UCSD-AML1 (cell line): ENCODE measurements around the gene RAD51D.
"Not testable (repeated sequence)": the region's sequence is repeated elsewhere in the genome, so short reads cannot be mapped to it uniquely, and the experiment has no call there.

Experiments
- DNase-seq: peaks from one replicate; lab custom pipeline; 2025; ENCODE audit not compliant: unreplicated experiment; lab: John Stamatoyannopoulos, UW

The RAD51D gene

GRCh38 chr17:35069311-35069710 is 50.3 kb downstream of the RAD51D start:
- no peak for DNase-seq

GRCh38 chr17:35068249-35068648 is 51.4 kb downstream of the RAD51D start:
- no peak for DNase-seq

GRCh38 chr17:35065880-35066279 is 53.8 kb downstream of the RAD51D start:
- DNase-seq = no peak

- DNase-seq = no peak
Measured at GRCh38 chr17:35064516-35065215, 55.0 kb downstream of the RAD51D start.

DNA sequence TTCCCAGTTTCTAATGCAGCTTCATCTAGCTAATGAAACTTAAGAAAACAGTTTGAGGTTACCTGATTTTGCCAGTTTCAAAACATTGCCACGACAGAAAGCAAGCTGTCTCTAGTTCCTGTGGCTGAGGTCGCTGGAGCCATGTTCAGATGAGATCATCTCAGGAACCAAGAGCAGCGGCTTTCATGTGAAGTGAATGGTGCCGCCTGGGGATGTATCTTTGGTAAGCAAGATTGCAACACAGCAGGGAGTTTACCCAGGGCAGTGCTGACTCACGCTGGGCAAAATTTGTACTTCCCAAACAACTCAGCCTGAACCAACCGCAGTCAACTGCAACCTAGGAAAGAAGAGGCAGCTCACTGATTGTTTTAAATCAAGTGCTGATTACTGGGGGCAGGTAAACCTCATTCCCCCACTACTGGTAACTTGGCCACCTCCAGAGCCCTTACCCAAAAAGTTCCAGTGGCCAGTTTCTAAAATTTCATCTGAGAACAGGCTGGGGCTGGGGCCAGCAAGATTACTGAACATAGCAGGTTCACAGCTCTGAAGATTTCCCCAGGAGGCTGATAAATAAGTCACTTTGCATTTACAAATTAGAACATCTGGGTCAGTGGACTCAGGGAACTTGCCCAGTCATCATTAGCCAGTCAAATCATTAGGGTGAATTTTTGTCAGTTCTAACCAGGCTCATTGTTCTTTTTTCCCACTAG is 56.0 kb downstream of the RAD51D start, which contains the start of gene RFFL:
RFFL (minus strand) TSS at position 194 of the 710 bp plus-strand sequence. CDS start 37,154 bp downstream, outside the sequence.
- DNase-seq = peak; percentile 80

- DNase-seq = no peak
Measured at GRCh38 chr17:35062308-35062707, 57.4 kb downstream of the RAD51D start.

DNA sequence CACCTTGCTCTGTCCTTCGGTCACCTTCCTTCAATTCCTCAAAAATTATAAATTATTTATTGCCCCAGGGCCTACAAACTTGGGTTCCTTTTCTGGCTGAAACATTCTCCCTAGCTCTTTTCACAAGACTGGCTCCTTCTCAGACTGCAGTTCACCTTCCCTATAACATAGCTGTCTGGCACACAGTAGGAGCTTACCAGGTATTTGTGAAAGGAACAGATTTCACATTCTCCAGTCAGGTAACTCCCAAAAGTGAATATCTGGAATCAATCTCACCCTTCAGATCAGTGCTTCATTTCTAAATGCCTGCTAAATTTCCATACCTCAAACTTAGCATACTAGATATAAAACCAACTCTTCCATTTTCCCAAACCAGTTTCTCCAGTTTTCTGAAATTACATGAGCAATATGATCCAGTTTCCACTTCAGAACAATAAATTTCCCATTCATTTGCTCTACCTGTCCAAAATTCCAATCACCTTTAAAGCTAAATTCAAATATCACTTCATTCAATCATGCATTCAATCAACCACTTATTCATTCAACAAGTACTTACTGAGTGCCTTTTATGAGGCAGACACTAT is 62.2 kb downstream of the RAD51D start:
- DNase-seq = no peak

DNA sequence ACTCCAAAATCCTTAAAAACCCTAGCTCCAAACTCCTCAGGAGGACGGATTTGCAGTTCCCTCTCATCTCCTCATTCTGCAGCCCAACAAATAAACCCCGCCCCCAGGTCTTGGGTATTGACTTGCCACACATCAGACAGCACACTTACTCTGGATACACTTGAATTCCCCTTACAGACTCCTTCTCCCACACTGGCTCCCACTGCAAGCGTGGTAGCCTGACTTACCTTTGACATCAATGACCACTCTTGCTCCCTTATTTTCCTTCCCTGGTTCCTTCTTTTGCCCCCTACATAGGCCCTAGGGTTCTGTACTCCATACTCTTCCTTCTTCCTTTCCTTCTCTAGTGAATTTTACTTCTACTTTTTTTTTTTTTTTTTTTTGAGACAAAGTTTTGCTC is 63.6 kb downstream of the RAD51D start:
- no peak for DNase-seq

DNA sequence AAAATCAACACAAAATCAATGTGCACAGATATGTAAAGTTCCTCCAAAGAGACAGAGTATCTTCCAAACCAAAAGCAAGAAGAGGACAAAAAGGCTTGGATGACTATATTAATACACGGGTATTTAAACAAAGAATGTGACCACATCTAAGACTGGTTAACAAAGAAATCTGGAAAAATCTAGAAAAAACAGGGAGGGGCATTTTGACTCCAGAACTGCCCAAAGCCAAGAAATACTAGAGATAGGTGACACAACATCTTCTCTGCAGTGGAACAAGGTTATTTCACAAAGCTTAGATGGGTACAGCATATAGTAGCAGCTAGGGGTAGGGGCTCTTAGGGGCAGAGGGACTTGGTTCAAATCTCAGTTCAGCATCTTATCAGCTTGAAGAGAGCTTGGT is 66.5 kb downstream of the RAD51D start:
- DNase-seq = no peak

- DNase-seq = no peak
Measured at GRCh38 chr17:35052780-35053179, 66.9 kb downstream of the RAD51D start.

GRCh38 chr17:35052241-35052610 is 67.4 kb downstream of the RAD51D start:
- no peak for DNase-seq

GRCh38 chr17:35051579-35052240 is 68.0 kb downstream of the RAD51D start:
- no peak for DNase-seq

GRCh38 chr17:35051183-35051578 is 68.5 kb downstream of the RAD51D start:
- no peak for DNase-seq

GRCh38 chr17:35050170-35050569 is 69.5 kb downstream of the RAD51D start:
- no peak for DNase-seq

GRCh38 chr17:35048685-35049379 is 70.8 kb downstream of the RAD51D start:
- no peak for DNase-seq

DNA sequence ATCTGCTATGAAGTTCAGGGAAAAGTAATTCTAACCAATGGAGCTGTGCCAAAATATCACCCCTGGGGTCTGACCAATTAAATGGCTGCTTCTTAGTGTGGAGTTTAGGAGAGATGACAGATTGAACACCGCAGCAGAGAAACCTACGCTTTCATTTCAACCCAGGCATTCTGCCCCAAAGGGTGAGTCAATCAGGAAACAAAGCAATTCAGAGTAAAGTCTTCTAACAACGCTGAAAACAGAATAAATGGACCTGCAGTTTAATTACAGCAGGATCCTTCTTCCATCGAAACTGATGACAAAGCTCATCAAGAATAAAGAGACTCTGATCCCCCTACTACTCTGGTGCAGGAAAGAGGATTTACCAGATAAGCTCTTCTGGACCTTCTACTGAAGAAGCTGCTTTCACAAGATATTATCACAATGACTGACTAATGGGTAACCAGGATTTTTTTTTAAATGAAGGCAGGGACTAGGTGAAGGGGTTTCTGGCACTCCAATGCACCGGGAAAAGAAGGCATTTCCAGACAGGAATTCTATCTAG is 72.8 kb downstream of the RAD51D start:
- DNase-seq = no peak

DNA sequence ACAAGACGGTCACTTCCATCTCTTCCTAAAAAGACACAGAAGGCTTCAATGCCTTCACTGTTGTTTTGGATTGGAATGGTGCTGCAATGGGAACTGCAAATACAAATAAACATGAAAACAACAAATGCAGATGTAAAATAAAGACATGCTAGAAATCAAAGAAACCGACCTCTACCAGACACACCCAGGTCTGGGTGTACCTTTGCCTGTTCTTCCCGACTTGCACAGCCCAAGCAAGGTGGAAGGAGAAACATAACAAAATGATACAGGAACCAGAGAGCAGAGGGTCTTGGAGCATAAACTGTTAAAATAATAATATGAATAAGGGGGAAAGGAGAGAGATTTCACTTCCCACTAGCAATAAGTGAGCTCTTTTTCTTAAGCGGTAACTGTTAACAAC is 73.4 kb downstream of the RAD51D start:
- DNase-seq = no peak

- DNase-seq = not testable (repeated sequence)
Measured at GRCh38 chr17:35045458-35045979, 74.1 kb downstream of the RAD51D start.

- no peak for DNase-seq
Measured at GRCh38 chr17:35044181-35044580, 75.5 kb downstream of the RAD51D start.
